Ovary (tissue), 3 donors: ENCODE results near the gene EDC3.

Source experiments
- CTCF ChIP-seq, 3 donors: fragments of 450-650 bp in 2 of 3; fragments of 200-600 bp in 1 of 3; IDR thresholded peaks; one replicate each; pipeline versions ENCODE4 v1.5.1 to v1.8.0; 2016 to 2022; ENCODE audit warnings: antibody characterized with exemption in 3 of 3, mild to moderate bottlenecking in 1 of 3
- EP300 ChIP-seq: sonication (generic); formaldehyde crosslinking; IDR thresholded peaks from one replicate; pipeline ENCODE4 v1.6.1; 2017; ENCODE audit warnings: antibody characterized with exemption
- POLR2A ChIP-seq: fragments of 450-650 bp; IDR thresholded peaks from one replicate; pipeline ENCODE4 v1.6.1; 2017; ENCODE audit warnings: antibody characterized with exemption, mild to moderate bottlenecking, moderate library complexity
- donor health status: DM: no; HTN: no; CAD: no.

GRCh38 chr15:74616366-74616939 lies 79.4 kb downstream of the EDC3 start:
- no peak for TF ChIP-seq CTCF (IDR thresholded peaks at IDR 0.05)
- no peak for TF ChIP-seq POLR2A
- no peak for TF ChIP-seq EP300
